WTC11 (cell line): ENCODE data around the gene DDAH2. TPM values are rescaled to one million over a fixed set of nuclear protein-coding genes. Genes with fewer than 3 reads are reported as not detected.

Source experiments
- ATAC-seq: fragments of 200-7000 bp; cut with Tn5 transposase; 2 replicates; pipeline ENCODE4 v1.10.0; 2021; ENCODE audit warnings: mild to moderate bottlenecking, moderate library complexity
- CTCF ChIA-PET: fragments of 300-600 bp; sonication (Branson Sonifier 250); formaldehyde crosslinking; loops from one replicate; lab custom pipeline; 2021; ENCODE audit warnings: antibody characterized with exemption; lab: Charles Lee
- POLR2A ChIA-PET: fragments of 350-600 bp; sonication (Branson Sonifier 250); formaldehyde crosslinking; loops from one replicate; lab custom pipeline; 2021; ENCODE audit warnings: antibody characterized with exemption; lab: Charles Lee
- DNase-seq: peaks from one replicate; pipeline ENCODE4 v3.0.0; 2021; ENCODE audit warnings: low spot score
- H3K27ac Mint-ChIP-seq: 2 replicates; pipeline ENCODE4 v1.8.0; 2021; ENCODE audit warnings: mixed read lengths
- H3K27me3 Mint-ChIP-seq: 2 replicates; pipeline ENCODE4 v1.8.0; 2021; ENCODE audit warnings: low read depth, mild to moderate bottlenecking, moderate library complexity, mixed read lengths
- H3K36me3 Mint-ChIP-seq: 2 replicates; pipeline ENCODE4 v1.8.0; 2021; ENCODE audit warnings: mixed read lengths
- H3K4me1 Mint-ChIP-seq: 2 replicates; pipeline ENCODE4 v1.8.0; 2022; ENCODE audit warnings: mixed read lengths
- H3K4me3 Mint-ChIP-seq: 2 replicates; pipeline ENCODE4 v1.8.0; 2021; ENCODE audit warnings: mild to moderate bottlenecking, moderate library complexity, mixed read lengths
- H3K9me3 Mint-ChIP-seq: 2 replicates; pipeline ENCODE4 v1.8.0; 2021; ENCODE audit warnings: mixed read lengths
- CBFB ChIP-seq: sonication (generic); formaldehyde crosslinking; IDR thresholded peaks from 2 replicates; pipeline ENCODE4 v1.8.1; 2022; ENCODE audit warnings: mild to moderate bottlenecking, low read depth, missing genetic modification reagents
- CREM ChIP-seq: sonication (generic); formaldehyde crosslinking; IDR thresholded peaks from 2 replicates; pipeline ENCODE4 v1.8.1; 2022; ENCODE audit warnings: mild to moderate bottlenecking, missing genetic modification reagents, moderate library complexity
- FOXP1 ChIP-seq: sonication (generic); formaldehyde crosslinking; IDR thresholded peaks from 2 replicates; pipeline ENCODE4 v1.8.0; 2022; ENCODE audit warnings: missing genetic modification reagents, mild to moderate bottlenecking, moderate library complexity, borderline replicate concordance
- GRHL2 ChIP-seq: fragments of 250-450 bp; sonication (Bioruptor Pico); IDR thresholded peaks from 2 replicates; pipeline ENCODE4 v1.8.0; 2022; ENCODE audit warnings: mild to moderate bottlenecking, moderate library complexity; ENCODE audit not compliant: insufficient replicate concordance, severe bottlenecking
- JUN ChIP-seq: sonication (generic); formaldehyde crosslinking; IDR thresholded peaks from 2 replicates; pipeline ENCODE4 v1.8.0; 2023; ENCODE audit warnings: mild to moderate bottlenecking, missing genetic modification reagents
- KAT7 ChIP-seq: sonication (generic); formaldehyde crosslinking; IDR thresholded peaks from 2 replicates; pipeline ENCODE4 v1.8.1; 2023; ENCODE audit warnings: missing genetic modification reagents, mild to moderate bottlenecking, borderline replicate concordance
- NR2C2 ChIP-seq: sonication (generic); formaldehyde crosslinking; IDR thresholded peaks from 2 replicates; pipeline ENCODE4 v1.8.0; 2022; ENCODE audit warnings: mild to moderate bottlenecking, missing genetic modification reagents
- NR3C1 ChIP-seq: sonication (generic); formaldehyde crosslinking; conservative IDR thresholded peaks from 2 replicates; pipeline ENCODE4 v1.8.1; 2023; ENCODE audit warnings: low read depth, mild to moderate bottlenecking, missing genetic modification reagents
- ZBTB21 ChIP-seq: sonication (generic); formaldehyde crosslinking; IDR thresholded peaks from 2 replicates; pipeline ENCODE4 v1.8.1; 2023; ENCODE audit warnings: mild to moderate bottlenecking, missing genetic modification reagents, borderline replicate concordance
- ZNF138 ChIP-seq: sonication (generic); formaldehyde crosslinking; conservative IDR thresholded peaks from 2 replicates; pipeline ENCODE4 v1.8.1; 2022; ENCODE audit warnings: mild to moderate bottlenecking, moderate library complexity, missing genetic modification reagents
- ZNF317 ChIP-seq: sonication (generic); formaldehyde crosslinking; IDR thresholded peaks from 2 replicates; pipeline ENCODE4 v1.8.1; 2023; ENCODE audit warnings: low read depth, mild to moderate bottlenecking, moderate library complexity, missing genetic modification reagents, borderline replicate concordance
- total RNA-seq: library from RNA; stranded (reverse); gene quantifications from 3 replicates; pipeline ENCODE4 v1.2.3, GENCODE V29; 2021
- TF ChIP-seq, protein P1 (sequence below): fragments of 250-450 bp; sonication (Bioruptor Pico); IDR thresholded peaks from 2 replicates; pipeline ENCODE4 v1.8.0; 2021; ENCODE audit warnings: mild to moderate bottlenecking
- TF ChIP-seq, protein P2 (sequence below): sonication (generic); formaldehyde crosslinking; conservative IDR thresholded peaks from 2 replicates; pipeline ENCODE4 v1.8.1; 2022; ENCODE audit warnings: mild to moderate bottlenecking, missing genetic modification reagents
- TF ChIP-seq, protein P3 (sequence below): sonication (generic); formaldehyde crosslinking; IDR thresholded peaks from 2 replicates; pipeline ENCODE4 v1.8.0; 2022; ENCODE audit warnings: missing genetic modification reagents
- TF ChIP-seq, protein P4 (sequence below): sonication (generic); formaldehyde crosslinking; IDR thresholded peaks from 2 replicates; pipeline ENCODE4 v1.8.1; 2023; ENCODE audit warnings: mild to moderate bottlenecking, missing genetic modification reagents
- TF ChIP-seq, protein P5 (sequence below): sonication (generic); formaldehyde crosslinking; IDR thresholded peaks from 2 replicates; pipeline ENCODE4 v1.8.1; 2023; ENCODE audit warnings: mild to moderate bottlenecking, missing genetic modification reagents, borderline replicate concordance
- TF ChIP-seq, protein P6 (sequence below): sonication (generic); formaldehyde crosslinking; IDR thresholded peaks from 2 replicates; pipeline ENCODE4 v1.8.0; 2023; ENCODE audit warnings: missing genetic modification reagents

Gene DDAH2
- total RNA-seq, 1 experiment from 2014 or later: 67.3 TPM

DNA sequence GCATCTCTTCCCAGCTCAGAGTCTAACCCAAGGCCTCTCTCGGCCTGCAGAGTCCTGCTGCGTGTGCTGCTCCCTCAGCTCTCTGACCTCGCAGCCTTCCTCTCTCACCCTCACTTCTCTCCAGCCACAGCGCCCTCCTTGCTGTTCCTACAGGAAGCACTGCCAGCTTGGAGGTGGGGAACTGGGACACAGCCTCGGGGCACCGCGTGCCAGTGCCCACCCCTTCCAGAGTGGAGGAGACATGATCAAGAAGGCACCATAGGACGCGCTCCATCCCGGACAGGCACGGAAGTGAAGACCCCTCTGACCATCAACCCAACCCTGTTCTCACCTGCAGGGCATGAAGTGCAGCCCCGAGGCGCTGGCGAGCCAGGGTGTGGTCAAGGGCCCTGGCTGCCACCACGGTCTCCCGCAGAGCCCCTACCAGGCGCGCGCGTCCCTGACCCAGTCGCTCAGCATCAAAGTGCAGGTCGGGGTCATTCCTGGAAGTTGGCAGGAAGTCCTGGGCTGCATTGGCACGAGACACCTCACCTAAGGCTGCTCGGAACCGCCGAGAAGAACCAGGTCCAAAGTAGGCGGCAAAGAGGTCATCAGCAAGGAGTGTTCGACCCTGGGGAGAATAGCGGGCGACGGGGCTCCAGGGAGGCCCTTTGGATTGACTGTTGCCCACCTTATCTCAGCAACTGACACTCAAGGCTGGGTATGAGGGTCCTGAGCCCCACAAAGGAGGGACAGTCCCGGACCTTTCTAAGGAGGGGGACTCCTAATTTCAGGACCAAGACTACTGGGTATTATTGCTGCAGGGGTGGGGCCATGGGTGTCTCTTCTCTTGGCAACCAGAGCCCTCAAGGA, 46.8 kb upstream of the DDAH2 start (continued):
- TF ChIP-seq, protein P1, sequence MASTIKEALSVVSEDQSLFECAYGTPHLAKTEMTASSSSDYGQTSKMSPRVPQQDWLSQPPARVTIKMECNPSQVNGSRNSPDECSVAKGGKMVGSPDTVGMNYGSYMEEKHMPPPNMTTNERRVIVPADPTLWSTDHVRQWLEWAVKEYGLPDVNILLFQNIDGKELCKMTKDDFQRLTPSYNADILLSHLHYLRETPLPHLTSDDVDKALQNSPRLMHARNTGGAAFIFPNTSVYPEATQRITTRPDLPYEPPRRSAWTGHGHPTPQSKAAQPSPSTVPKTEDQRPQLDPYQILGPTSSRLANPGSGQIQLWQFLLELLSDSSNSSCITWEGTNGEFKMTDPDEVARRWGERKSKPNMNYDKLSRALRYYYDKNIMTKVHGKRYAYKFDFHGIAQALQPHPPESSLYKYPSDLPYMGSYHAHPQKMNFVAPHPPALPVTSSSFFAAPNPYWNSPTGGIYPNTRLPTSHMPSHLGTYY (CRISPR knock-in tag): no peak
- TF ChIP-seq NR2C2 (CRISPR knock-in tag) (no peak), ZBTB21 (no peak), KAT7 (CRISPR knock-in tag) (no peak)
- TF ChIP-seq, protein P2, sequence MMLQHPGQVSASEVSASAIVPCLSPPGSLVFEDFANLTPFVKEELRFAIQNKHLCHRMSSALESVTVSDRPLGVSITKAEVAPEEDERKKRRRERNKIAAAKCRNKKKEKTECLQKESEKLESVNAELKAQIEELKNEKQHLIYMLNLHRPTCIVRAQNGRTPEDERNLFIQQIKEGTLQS (CRISPR knock-in tag): no peak

DNA sequence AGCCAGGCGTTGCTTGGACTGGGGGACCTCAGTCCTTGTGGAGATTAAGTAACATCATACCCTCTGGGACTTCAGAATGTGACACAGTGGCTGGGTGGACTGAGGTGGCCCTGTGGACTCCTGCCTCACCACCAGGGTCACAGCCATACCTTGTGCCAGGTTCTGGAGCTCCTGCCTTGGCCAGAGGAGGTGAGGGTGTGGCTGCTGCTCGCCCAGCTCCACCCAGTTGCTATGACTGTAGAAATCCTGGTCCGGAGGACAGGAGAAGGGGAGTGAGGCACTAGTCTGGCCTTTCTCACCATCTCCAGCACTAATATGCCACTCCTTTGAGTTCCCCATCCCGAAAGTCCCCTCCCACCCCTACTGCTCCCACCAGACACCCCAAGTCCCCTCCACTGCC, 46.1 kb upstream of the DDAH2 start:
- ATAC-seq (no peak), DNase-seq (no peak)
- peak overlapping the region; percentile 36; the same call in 1 of the 2 replicates for H3K27ac Mint-ChIP-seq
- 0 out of 2 replicates have a peak, but pooled peaks cover 2% of the 10 kb centered on the region for H3K4me1 Mint-ChIP-seq
- no peaks in the 10 kb centered on the region for H3K9me3 Mint-ChIP-seq
- CTCF ChIA-PET: interaction anchor here (0.8 to 3.0 kb wide), 8 partner anchors 9 to 94 kb away, joined by 3 to 16 read pairs (median 6); partner anchors contain the start of genes DDAH2, HSPA1B, LY6G5C and VARS1
- POLR2A ChIA-PET: interaction anchor here (1.2 kb wide), 1 partner anchor 16 kb away, joined by 3 read pairs; no protein-coding TSS in a partner anchor
- TF ChIP-seq FOXP1 (CRISPR knock-in tag) (no peak), ZNF317 (CRISPR knock-in tag) (no peak)
- TF ChIP-seq, protein P3, sequence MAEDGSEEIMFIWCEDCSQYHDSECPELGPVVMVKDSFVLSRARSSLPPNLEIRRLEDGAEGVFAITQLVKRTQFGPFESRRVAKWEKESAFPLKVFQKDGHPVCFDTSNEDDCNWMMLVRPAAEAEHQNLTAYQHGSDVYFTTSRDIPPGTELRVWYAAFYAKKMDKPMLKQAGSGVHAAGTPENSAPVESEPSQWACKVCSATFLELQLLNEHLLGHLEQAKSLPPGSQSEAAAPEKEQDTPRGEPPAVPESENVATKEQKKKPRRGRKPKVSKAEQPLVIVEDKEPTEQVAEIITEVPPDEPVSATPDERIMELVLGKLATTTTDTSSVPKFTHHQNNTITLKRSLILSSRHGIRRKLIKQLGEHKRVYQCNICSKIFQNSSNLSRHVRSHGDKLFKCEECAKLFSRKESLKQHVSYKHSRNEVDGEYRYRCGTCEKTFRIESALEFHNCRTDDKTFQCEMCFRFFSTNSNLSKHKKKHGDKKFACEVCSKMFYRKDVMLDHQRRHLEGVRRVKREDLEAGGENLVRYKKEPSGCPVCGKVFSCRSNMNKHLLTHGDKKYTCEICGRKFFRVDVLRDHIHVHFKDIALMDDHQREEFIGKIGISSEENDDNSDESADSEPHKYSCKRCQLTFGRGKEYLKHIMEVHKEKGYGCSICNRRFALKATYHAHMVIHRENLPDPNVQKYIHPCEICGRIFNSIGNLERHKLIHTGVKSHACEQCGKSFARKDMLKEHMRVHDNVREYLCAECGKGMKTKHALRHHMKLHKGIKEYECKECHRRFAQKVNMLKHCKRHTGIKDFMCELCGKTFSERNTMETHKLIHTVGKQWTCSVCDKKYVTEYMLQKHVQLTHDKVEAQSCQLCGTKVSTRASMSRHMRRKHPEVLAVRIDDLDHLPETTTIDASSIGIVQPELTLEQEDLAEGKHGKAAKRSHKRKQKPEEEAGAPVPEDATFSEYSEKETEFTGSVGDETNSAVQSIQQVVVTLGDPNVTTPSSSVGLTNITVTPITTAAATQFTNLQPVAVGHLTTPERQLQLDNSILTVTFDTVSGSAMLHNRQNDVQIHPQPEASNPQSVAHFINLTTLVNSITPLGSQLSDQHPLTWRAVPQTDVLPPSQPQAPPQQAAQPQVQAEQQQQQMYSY: peak; percentile 54; the same call in 1 of the 2 replicates
- peaks cover under 1% of the 10 kb centered on the region; the same call in 1 of the 2 replicates for H3K36me3 Mint-ChIP-seq
- H3K4me3 Mint-ChIP-seq: no peak overlapping the region
- H3K27me3 Mint-ChIP-seq: no peaks in the 10 kb centered on the region

DNA sequence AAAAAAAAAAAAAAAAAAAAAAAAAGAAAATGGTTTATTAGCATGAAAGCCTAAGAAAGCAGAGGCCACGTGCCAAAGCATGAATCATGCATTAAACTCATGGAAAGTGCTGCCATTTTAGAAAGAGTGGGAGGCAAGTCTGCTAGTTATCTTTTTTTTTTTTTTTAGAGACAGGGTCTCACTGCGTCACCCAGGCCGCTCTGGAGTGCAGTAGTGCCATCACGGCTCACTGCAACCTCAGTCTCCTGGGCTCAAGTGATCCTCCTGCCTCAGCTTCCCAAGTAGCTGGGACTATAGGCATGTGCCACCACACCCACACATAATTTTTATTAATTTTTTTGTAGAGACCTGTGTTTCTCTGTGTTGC, 42.9 kb upstream of the DDAH2 start:
- Mint-ChIP-seq H3K27ac (no peak overlapping the region), H3K27me3 (no peaks in the 10 kb centered on the region; the same call in 1 of the 2 replicates), H3K9me3 (no peaks in the 10 kb centered on the region), H3K4me1 (0 out of 2 replicates have a peak, but pooled peaks cover 2% of the 10 kb centered on the region), H3K36me3 (no peaks in the 10 kb centered on the region), H3K4me3 (no peak overlapping the region)
- CTCF ChIA-PET: interaction anchor here (1.4 to 3.0 kb wide), 7 partner anchors 19 to 111 kb away, joined by 3 to 16 read pairs (median 13); partner anchors contain the start of genes HSPA1B, LSM2, MSH5 and NEU1
- no peak for TF ChIP-seq JUN
- TF ChIP-seq, protein P4, sequence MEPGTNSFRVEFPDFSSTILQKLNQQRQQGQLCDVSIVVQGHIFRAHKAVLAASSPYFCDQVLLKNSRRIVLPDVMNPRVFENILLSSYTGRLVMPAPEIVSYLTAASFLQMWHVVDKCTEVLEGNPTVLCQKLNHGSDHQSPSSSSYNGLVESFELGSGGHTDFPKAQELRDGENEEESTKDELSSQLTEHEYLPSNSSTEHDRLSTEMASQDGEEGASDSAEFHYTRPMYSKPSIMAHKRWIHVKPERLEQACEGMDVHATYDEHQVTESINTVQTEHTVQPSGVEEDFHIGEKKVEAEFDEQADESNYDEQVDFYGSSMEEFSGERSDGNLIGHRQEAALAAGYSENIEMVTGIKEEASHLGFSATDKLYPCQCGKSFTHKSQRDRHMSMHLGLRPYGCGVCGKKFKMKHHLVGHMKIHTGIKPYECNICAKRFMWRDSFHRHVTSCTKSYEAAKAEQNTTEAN (CRISPR knock-in tag): no peak
- TF ChIP-seq CBFB (CRISPR knock-in tag): no peak
- no peak for TF ChIP-seq ZBTB21
- TF ChIP-seq NR3C1 (CRISPR knock-in tag): no peak
- TF ChIP-seq, protein P5, sequence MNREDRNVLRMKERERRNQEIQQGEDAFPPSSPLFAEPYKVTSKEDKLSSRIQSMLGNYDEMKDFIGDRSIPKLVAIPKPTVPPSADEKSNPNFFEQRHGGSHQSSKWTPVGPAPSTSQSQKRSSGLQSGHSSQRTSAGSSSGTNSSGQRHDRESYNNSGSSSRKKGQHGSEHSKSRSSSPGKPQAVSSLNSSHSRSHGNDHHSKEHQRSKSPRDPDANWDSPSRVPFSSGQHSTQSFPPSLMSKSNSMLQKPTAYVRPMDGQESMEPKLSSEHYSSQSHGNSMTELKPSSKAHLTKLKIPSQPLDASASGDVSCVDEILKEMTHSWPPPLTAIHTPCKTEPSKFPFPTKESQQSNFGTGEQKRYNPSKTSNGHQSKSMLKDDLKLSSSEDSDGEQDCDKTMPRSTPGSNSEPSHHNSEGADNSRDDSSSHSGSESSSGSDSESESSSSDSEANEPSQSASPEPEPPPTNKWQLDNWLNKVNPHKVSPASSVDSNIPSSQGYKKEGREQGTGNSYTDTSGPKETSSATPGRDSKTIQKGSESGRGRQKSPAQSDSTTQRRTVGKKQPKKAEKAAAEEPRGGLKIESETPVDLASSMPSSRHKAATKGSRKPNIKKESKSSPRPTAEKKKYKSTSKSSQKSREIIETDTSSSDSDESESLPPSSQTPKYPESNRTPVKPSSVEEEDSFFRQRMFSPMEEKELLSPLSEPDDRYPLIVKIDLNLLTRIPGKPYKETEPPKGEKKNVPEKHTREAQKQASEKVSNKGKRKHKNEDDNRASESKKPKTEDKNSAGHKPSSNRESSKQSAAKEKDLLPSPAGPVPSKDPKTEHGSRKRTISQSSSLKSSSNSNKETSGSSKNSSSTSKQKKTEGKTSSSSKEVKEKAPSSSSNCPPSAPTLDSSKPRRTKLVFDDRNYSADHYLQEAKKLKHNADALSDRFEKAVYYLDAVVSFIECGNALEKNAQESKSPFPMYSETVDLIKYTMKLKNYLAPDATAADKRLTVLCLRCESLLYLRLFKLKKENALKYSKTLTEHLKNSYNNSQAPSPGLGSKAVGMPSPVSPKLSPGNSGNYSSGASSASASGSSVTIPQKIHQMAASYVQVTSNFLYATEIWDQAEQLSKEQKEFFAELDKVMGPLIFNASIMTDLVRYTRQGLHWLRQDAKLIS (CRISPR knock-in tag): no peak
- TF ChIP-seq CREM (CRISPR knock-in tag): no peak
- TF ChIP-seq, protein P6, sequence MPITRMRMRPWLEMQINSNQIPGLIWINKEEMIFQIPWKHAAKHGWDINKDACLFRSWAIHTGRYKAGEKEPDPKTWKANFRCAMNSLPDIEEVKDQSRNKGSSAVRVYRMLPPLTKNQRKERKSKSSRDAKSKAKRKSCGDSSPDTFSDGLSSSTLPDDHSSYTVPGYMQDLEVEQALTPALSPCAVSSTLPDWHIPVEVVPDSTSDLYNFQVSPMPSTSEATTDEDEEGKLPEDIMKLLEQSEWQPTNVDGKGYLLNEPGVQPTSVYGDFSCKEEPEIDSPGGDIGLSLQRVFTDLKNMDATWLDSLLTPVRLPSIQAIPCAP: no peak
- no peak for TF ChIP-seq ZNF138 (CRISPR knock-in tag)
- TF ChIP-seq GRHL2 (CRISPR knock-in tag): no peak
- POLR2A ChIA-PET: interaction anchor here (0.7 kb wide), 1 partner anchor 61 kb away, joined by 6 read pairs; no protein-coding TSS in a partner anchor
- no peak for DNase-seq
- ATAC-seq: no peak
